Embryonic facial prominence (tissue), 1 donor: Measurements from ENCODE around the gene KBTBD7.
"Not testable (repeated sequence)": the region's sequence is repeated elsewhere in the genome, so short reads cannot be mapped to it uniquely, and the experiment has no call there.

ENCODE experiments used
- DNase-seq: peaks from one replicate; pipeline ENCODE4 v3.0.0-alpha.2; 2016; ENCODE audit errors: extremely low spot score

The KBTBD7 gene

GRCh38 chr13:41196011-41196410, 1.6 kb upstream of the KBTBD7 start:
- DNase-seq: no peak

GRCh38 chr13:41193469-41193868, 900 bp downstream of the KBTBD7 start:
- DNase-seq: no peak

- DNase-seq: no peak
These were observed 5.8 kb downstream of the KBTBD7 start for GRCh38 chr13:41188584-41188983.

- DNase-seq: no peak
These were observed 7.9 kb downstream of the KBTBD7 start for GRCh38 chr13:41186481-41186880.

GRCh38 chr13:41182231-41182630, 12.1 kb downstream of the KBTBD7 start:
- DNase-seq: no peak

GRCh38 chr13:41179593-41180250, 14.6 kb downstream of the KBTBD7 start:
- DNase-seq: no peak

- DNase-seq: no peak
These were observed 16.3 kb downstream of the KBTBD7 start for GRCh38 chr13:41178040-41178439.

- DNase-seq: no peak
These were observed 16.8 kb downstream of the KBTBD7 start for GRCh38 chr13:41177616-41178015.

GRCh38 chr13:41175576-41175975, 18.8 kb downstream of the KBTBD7 start:
- DNase-seq: not testable (repeated sequence)

- DNase-seq: no peak
These were observed 32.2 kb downstream of the KBTBD7 start for GRCh38 chr13:41162151-41162550.

GRCh38 chr13:41159174-41159573, 35.2 kb downstream of the KBTBD7 start:
- DNase-seq: no peak

- DNase-seq: no peak
These were observed 37.2 kb downstream of the KBTBD7 start for GRCh38 chr13:41157048-41157717.

GRCh38 chr13:41156620-41157019, 37.7 kb downstream of the KBTBD7 start:
- DNase-seq: no peak

GRCh38 chr13:41154042-41154441, 40.3 kb downstream of the KBTBD7 start:
- DNase-seq: no peak

GRCh38 chr13:41152005-41152404, 42.4 kb downstream of the KBTBD7 start:
- DNase-seq: no peak

GRCh38 chr13:41150058-41150457, 44.3 kb downstream of the KBTBD7 start:
- DNase-seq: no peak

GRCh38 chr13:41148419-41149283, 45.7 kb downstream of the KBTBD7 start:
- DNase-seq: no peak

GRCh38 chr13:41145136-41145908, 49.0 kb downstream of the KBTBD7 start:
- no peak for DNase-seq

GRCh38 chr13:41144576-41144975, 49.8 kb downstream of the KBTBD7 start:
- no peak for DNase-seq
